K562 (cell line): ENCODE measurements around the gene SLC25A14. TPM values are rescaled to one million over a fixed set of nuclear protein-coding genes. Genes with fewer than 3 reads are reported as not detected.

Experiments
- ATAC-seq: fragments of 200-7000 bp; cut with Tn5 transposase; 3 replicates; pipeline ENCODE4 v1.9.1; 2020; ENCODE audit warnings: moderate library complexity
- BruUV-seq: library from RNA; stranded (reverse); fragments of 400-500 nt; replicated peaks from 2 replicates; lab custom pipeline; 2021; lab: Mats Ljungman, UMichigan
- CTCF ChIA-PET: fragments of 300-600 bp; formaldehyde crosslinking; extraction: SDS; loops from one replicate; lab custom pipeline; 2021; ENCODE audit warnings: low intra/inter-chr PET ratio; lab: Yijun Ruan, JAX
- POLR2A ChIA-PET: fragments of 300-600, 350-650 bp; sonication (Branson Sonifier 250); formaldehyde crosslinking; extraction: SDS; loops from one replicate; lab custom pipeline; 2021; ENCODE audit warnings: antibody characterized with exemption, inconsistent platforms; lab: Yijun Ruan, JAX
- DNase-seq, 4 experiments: peaks; one replicate each; pipeline versions ENCODE4 v3.0.0 to v3.0.0-alpha.2; 2011 to 2018; ENCODE audit warnings: low spot score in 3 of 4, mixed read lengths in 3 of 4; ENCODE audit errors: extremely low read depth in 1 of 4
- FAIRE-seq: peaks from 2 replicates; lab custom pipeline; 2011; peaks lifted over from hg19 to GRCh38; lab: Jason Lieb, UNC
- H2AFZ ChIP-seq: 2 replicates; pipeline ENCODE4 v1.6.0; 2011; ENCODE audit warnings: low read depth, low read length, control low read depth, inconsistent platforms
- H3K27ac ChIP-seq: fragments of 200-600 bp; 3 replicates; pipeline ENCODE4 v1.8.0; 2011; ENCODE audit warnings: low read depth, mild to moderate bottlenecking, control low read depth, inconsistent platforms, low read length, moderate library complexity, mixed read lengths; ENCODE audit errors: extremely low read depth
- H3K27me3 ChIP-seq, 2 experiments: fragments of 300-600 bp in 1 of 2; 2 replicates in 1 of 2; 3 replicates in 1 of 2; pipeline versions ENCODE4 v1.6.0 to v1.8.0; 2011; ENCODE audit warnings: inconsistent platforms in 2 of 2, low read length in 2 of 2, mild to moderate bottlenecking in 1 of 2, mixed read lengths in 1 of 2, moderate library complexity in 1 of 2; ENCODE audit not compliant: control insufficient read depth in 2 of 2, insufficient read depth in 2 of 2
- H3K36me3 ChIP-seq: fragments of 300-600 bp; 3 replicates; pipeline ENCODE4 v1.8.0; 2011; ENCODE audit warnings: mild to moderate bottlenecking, low read length, inconsistent platforms; ENCODE audit not compliant: control insufficient read depth, insufficient read depth
- H3K4me1 ChIP-seq, 2 experiments: fragments of 200-600 bp in 1 of 2; replicated peaks in 1 of 2; 2 replicates in 1 of 2; 3 replicates in 1 of 2; pipeline versions ENCODE4 v1.5.1 to v1.8.0; 2011; ENCODE audit warnings: inconsistent platforms in 2 of 2, low read length in 2 of 2, mild to moderate bottlenecking in 1 of 2, mixed read lengths in 1 of 2, moderate library complexity in 1 of 2; ENCODE audit not compliant: control insufficient read depth in 2 of 2, insufficient read depth in 2 of 2
- H3K4me2 ChIP-seq: 2 replicates; pipeline ENCODE4 v1.6.1; 2011; ENCODE audit warnings: low read length, control low read depth, inconsistent platforms, mixed read lengths; ENCODE audit not compliant: insufficient read depth
- H3K4me3 ChIP-seq: fragments of 200-600 bp; sonication (generic), shearing (Covaris generic); 2 replicates; pipeline ENCODE4 v1.5.1; 2016; ENCODE audit warnings: control low read depth, inconsistent platforms
- H3K79me2 ChIP-seq: fragments of 200-600 bp; 3 replicates; pipeline ENCODE4 v1.8.0; 2011; ENCODE audit warnings: low read length, inconsistent platforms; ENCODE audit not compliant: control insufficient read depth, insufficient read depth
- H3K9ac ChIP-seq, 2 experiments: 2 replicates each; pipeline versions ENCODE4 v1.6.0 to v1.6.1; 2011; ENCODE audit warnings: low read depth in 2 of 2, low read length in 2 of 2, control low read depth in 1 of 2, inconsistent platforms in 1 of 2, mild to moderate bottlenecking in 1 of 2, mixed read lengths in 1 of 2; ENCODE audit not compliant: insufficient read depth in 1 of 2
- H3K9me1 ChIP-seq: one replicate; pipeline ENCODE4 v1.6.0; 2011; ENCODE audit warnings: inconsistent platforms, mild to moderate bottlenecking, low read length, moderate library complexity; ENCODE audit not compliant: control insufficient read depth, insufficient read depth
- H3K9me3 ChIP-seq: replicated peaks from 2 replicates; pipeline ENCODE4 v1.5.1; 2011; ENCODE audit warnings: low read depth, low read length, inconsistent platforms; ENCODE audit not compliant: control insufficient read depth, insufficient read depth
- H4K20me1 ChIP-seq: replicated peaks from 2 replicates; pipeline ENCODE4 v1.6.1; 2011; ENCODE audit warnings: low read length, inconsistent platforms, mixed read lengths; ENCODE audit not compliant: control insufficient read depth, insufficient read depth
- CREM ChIP-seq: IDR thresholded peaks from 2 replicates; pipeline ENCODE4 v1.6.1; 2014; ENCODE audit warnings: antibody characterized with exemption, low read depth
- HMGN3 ChIP-seq: IDR thresholded peaks from 2 replicates; pipeline ENCODE4 v1.6.1; 2011; ENCODE audit warnings: borderline replicate concordance, low read depth, mild to moderate bottlenecking, mixed read lengths, low read length; ENCODE audit not compliant: insufficient read length; ENCODE audit errors: extremely low read depth
- MGA ChIP-seq: fragments of 450-650 bp; IDR thresholded peaks from 2 replicates; pipeline ENCODE4 v1.6.1; 2016; ENCODE audit warnings: mild to moderate bottlenecking, moderate library complexity
- MYC ChIP-seq, 2 experiments: fragments of 250-450 bp in 1 of 2; sonication (Bioruptor Pico) in 1 of 2; IDR thresholded peaks; 2 replicates each; pipeline versions ENCODE4 v1.5.1 to v1.6.1; 2012 to 2021; ENCODE audit warnings: low read depth in 2 of 2, borderline replicate concordance in 1 of 2, improper control_type of control experiment in 1 of 2, low read length in 1 of 2, mild to moderate bottlenecking in 1 of 2, moderate library complexity in 1 of 2
- POU5F1 ChIP-seq: fragments of 150-350 bp; IDR thresholded peaks from 2 replicates; pipeline ENCODE4 v1.6.1; 2014; ENCODE audit warnings: borderline replicate concordance, low read length, low read depth, mild to moderate bottlenecking; ENCODE audit not compliant: partially characterized antibody
- RNF2 ChIP-seq: sonication (generic); IDR thresholded peaks from 2 replicates; pipeline ENCODE4 v1.6.1; 2016
- ZNF561 ChIP-seq: fragments of 450-650 bp; formaldehyde crosslinking; conservative IDR thresholded peaks from 2 replicates; pipeline ENCODE4 v1.4.0; 2020; ENCODE audit warnings: mild to moderate bottlenecking, moderate library complexity
- WGBS: fragments of 100-300 bp; shearing (Covaris generic); methylation state at CpG from one replicate; pipeline ENCODE4 v1.1.6; 2016; ENCODE audit warnings: low coverage, mixed read lengths; ENCODE audit not compliant: insufficient coverage; ENCODE audit errors: missing lambda C conversion rate; 5-methylcytosine and 5-hydroxymethylcytosine counted together
- in situ Hi-C: fragments of 300-500 bp; cut with MboI; formaldehyde crosslinking; loops from 4 replicates; pipeline ENCODE4 v1.15.0; 2018; ENCODE audit warnings: inconsistent platforms, mixed read lengths
- intact Hi-C: fragments of 100-400 bp; cut with micrococcal nuclease; formaldehyde crosslinking; loops from 2 replicates; pipeline ENCODE4 v1.14.2; 2022
- polyA plus RNA-seq, 8 experiments: library from polyadenylated mRNA; depleted of rRNA in 4 of 8; stranded (reverse) in 5 of 8; unstranded in 3 of 8; fragments of >200 nt; fragmentation: Nextera tagmentation in 2 of 8; fragmentation: Illumina TruSeq in 1 of 8; extraction: Ambion mirVana in 2 of 8; extraction: Trizol in 1 of 8; gene quantifications; 2 replicates each; pipeline versions ENCODE4 v1.2.1 to v1.2.3, GENCODE V29; 2011 to 2014; ENCODE audit warnings: inconsistent platforms in 1 of 8, missing spikeins in 1 of 8
- total RNA-seq, 7 experiments: library from RNA; depleted of rRNA in 6 of 7; stranded (reverse); fragments of >200 nt in 6 of 7; fragmentation: Illumina TruSeq in 2 of 7; extraction: Trizol in 2 of 7; gene quantifications; 2 replicates each; pipeline versions ENCODE4 v1.2.1 to v1.2.3, GENCODE V29; 2011 to 2021; ENCODE audit warnings: low replicate concordance in 1 of 7

SLC25A14 gene
- total and polyA plus RNA-seq, 9 of the 15 experiments (the other 6 are each of a cell fraction or from before 2014, with no cell fraction given): 9.5 to 33.3 (median 15.8) TPM

DNA sequence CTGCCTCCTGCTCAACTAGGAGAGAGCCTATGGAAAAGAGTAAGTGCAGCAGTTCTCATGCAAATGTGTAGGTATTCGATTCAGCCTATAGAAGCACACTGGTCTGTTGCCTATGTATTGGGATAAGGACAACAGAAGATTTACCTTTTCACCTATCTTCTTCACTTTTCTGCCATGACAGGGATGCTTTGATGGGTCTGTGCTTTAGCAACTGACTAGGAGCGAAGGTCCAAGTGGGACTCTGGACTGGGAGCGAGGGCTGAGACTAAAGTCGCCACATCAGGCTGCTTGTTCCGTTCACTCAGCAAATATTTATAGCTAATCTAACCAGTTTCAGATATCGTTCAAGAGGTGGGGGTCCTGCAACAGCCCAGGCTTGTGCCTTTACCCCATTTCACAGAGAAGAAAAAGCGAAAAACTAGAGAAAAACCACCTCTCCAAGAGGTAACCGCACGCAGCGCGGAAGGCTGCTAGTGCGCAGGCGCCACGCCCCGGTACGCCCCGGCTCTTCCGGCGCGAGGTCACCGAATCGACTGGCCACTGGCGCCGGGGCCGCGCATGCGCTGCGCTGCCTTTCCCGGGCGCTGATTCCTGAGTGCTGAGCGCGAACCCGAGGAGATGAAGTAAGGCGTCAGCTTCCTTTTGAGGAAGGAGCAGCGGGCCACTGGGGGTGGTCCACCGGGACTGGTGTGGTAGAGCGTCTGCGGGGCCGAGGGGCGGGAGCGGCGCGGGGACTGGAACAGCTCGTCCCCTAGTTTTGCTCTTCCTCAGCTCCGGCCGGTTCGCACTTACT lies 61.9 kb downstream of the SLC25A14 start, which contains the start of gene RBMX2 (continued):
- TF ChIP-seq HMGN3 (peak; percentile 46), RNF2 (no peak), CREM (peak; percentile 80), MYC (IDR thresholded peaks at IDR 0.05; ENCODE audit: low read depth, low read length) (peak; percentile 47), MYC (CRISPR knock-in tag; IDR thresholded peaks at IDR 0.05; ENCODE audit: borderline replicate concordance, low read depth) (no peak)

- CTCF ChIA-PET: no interaction called here
- POLR2A ChIA-PET: interaction anchor here (0.5 to 1.1 kb wide), 5 partner anchors 10 to 208 kb away, joined by 3 to 5 read pairs (median 3); partner anchors contain the start of gene ZNF280C
- peak; percentile 5; the same call in 1 of the 3 replicates for ATAC-seq
- Histone ChIP-seq H3K9me3 (no peaks in the 10 kb centered on the region; the same call in 1 of the 2 replicates), H3K9me1 (no peaks in the 10 kb centered on the region), H3K4me2 (peak overlapping the region; percentile 99), H3K36me3 (peaks cover 19% of the 10 kb centered on the region; the same call in 2 of the 3 replicates), H3K79me2 (peaks cover 27% of the 10 kb centered on the region), H2AFZ (peak overlapping the region; percentile 99), H4K20me1 (no peaks in the 10 kb centered on the region), H3K4me1 (no peaks in the 10 kb centered on the region; a peak in 2 of 5 replicates), H3K4me3 (peak overlapping the region; percentile 68), H3K27me3 (no peaks in the 10 kb centered on the region), H3K27ac (peak overlapping the region; percentile 92), H3K9ac (peak overlapping the region; percentile 92 to 99)
- no peak for FAIRE-seq
- intact Hi-C loops: no loop called here
- WGBS: 0% methylated on average over 6 of the region's 13 CpGs
- in situ Hi-C loops: no loop called here
- DNase-seq: no peak
- TSS peak; percentile 71 for BruUV-seq
- TF ChIP-seq POU5F1: no peak
- TF ChIP-seq ZNF561: no peak
- TF ChIP-seq MGA: no peak
Measured at GRCh38 chrX:130402208-130402684, 62.5 kb downstream of the SLC25A14 start.
